SK-N-SH treated with all-trans-retinoic acid at 6 μM for 48 hours (cell line): ENCODE measurements around the gene TBC1D12.

Source experiments
- ARNTL ChIP-seq: fragments of 450-650 bp; formaldehyde crosslinking; IDR thresholded peaks from 2 replicates; pipeline ENCODE4 v1.5.0; 2020; ENCODE audit warnings: low read depth, mild to moderate bottlenecking, moderate library complexity, borderline replicate concordance
- CSDC2 ChIP-seq: fragments of 250-450 bp; sonication (Bioruptor Pico); IDR thresholded peaks from 2 replicates; pipeline ENCODE4 v1.5.0; 2020; ENCODE audit warnings: mild to moderate bottlenecking, moderate library complexity
- TCF4 ChIP-seq: fragments of 250-450 bp; sonication (Bioruptor Pico); IDR thresholded peaks from 2 replicates; pipeline ENCODE4 v1.8.0; 2021; ENCODE audit warnings: mild to moderate bottlenecking, moderate library complexity, borderline replicate concordance
- ZFP30 ChIP-seq: fragments of 450-650 bp; formaldehyde crosslinking; IDR thresholded peaks from 2 replicates; pipeline ENCODE4 v1.5.0; 2022; ENCODE audit warnings: mild to moderate bottlenecking, moderate library complexity

- TF ChIP-seq ARNTL (CRISPR knock-in tag) = no peak
- no peak for TF ChIP-seq ZFP30 (CRISPR knock-in tag)
- no peak for TF ChIP-seq CSDC2 (CRISPR knock-in tag)
- no peak for TF ChIP-seq TCF4
These were observed 31.8 kb upstream of the TBC1D12 start for GRCh38 chr10:94370501-94370900.
